A549 (cell line): ENCODE results near the gene TBC1D14.

Experiments used
- HDAC2 ChIP-seq: fragments of 200-600 bp; sonication (generic); IDR thresholded peaks from 2 replicates; pipeline ENCODE4 v1.6.1; 2016
- POLR2A ChIP-seq: IDR thresholded peaks from 2 replicates; pipeline ENCODE4 v1.6.1; 2012; ENCODE audit warnings: mild to moderate bottlenecking, low read length
- SMC3 ChIP-seq: fragments of >200 bp; sonication (Bioruptor Twin); formaldehyde crosslinking; IDR thresholded peaks from 3 replicates; pipeline ENCODE4 v1.6.1; 2018; ENCODE audit warnings: inconsistent platforms
- TF ChIP-seq, protein P1 (sequence below): fragments of >200 bp; sonication (Bioruptor Twin); formaldehyde crosslinking; IDR thresholded peaks from 3 replicates; pipeline ENCODE4 v1.5.1; 2016
- TF ChIP-seq, protein P2 (sequence below): fragments of 200-600 bp; sonication (generic); IDR thresholded peaks from 2 replicates; pipeline ENCODE4 v1.6.1; 2016; ENCODE audit warnings: antibody characterized with exemption, mild to moderate bottlenecking, moderate library complexity
- TF ChIP-seq, protein P3 (sequence below): fragments of 450-650 bp; IDR thresholded peaks from 2 replicates; pipeline ENCODE4 v1.6.1; 2014; ENCODE audit warnings: antibody characterized with exemption
- TF ChIP-seq, protein P4 (sequence below): IDR thresholded peaks from 2 replicates; pipeline ENCODE4 v1.6.1; 2012

DNA sequence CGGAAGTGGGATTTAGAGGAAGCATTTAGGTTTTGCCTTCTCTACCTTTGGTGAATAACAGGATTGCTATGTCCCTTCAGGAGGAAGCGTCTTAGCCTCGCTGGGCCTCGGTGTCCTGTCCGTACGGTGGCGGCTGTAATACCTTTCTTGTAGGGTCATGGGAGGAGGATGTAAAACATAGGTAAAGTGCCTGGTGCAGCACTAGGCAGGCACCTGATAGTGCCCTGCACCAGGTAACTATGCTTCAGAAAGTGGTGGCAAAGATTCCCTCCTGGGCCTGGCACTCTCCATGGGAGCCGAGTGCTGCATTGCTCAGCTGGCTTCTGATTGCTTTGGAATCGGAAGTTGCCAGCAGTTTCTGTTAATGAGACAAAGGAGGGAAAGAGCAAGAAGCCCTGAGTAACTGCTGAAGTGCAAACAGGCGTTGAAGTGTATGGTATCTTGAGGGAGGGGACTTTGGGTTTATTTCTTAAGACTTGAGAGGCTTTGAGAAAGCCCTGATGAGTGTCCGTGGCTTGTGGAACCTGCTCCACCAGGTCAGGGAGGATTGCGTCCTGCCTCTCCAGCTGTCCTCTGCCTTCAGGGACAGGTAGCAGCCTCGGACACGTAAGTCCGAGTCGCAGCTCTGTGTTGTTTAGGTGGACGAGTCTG lies 45.8 kb downstream of the TBC1D14 start:
- TF ChIP-seq, protein P1, sequence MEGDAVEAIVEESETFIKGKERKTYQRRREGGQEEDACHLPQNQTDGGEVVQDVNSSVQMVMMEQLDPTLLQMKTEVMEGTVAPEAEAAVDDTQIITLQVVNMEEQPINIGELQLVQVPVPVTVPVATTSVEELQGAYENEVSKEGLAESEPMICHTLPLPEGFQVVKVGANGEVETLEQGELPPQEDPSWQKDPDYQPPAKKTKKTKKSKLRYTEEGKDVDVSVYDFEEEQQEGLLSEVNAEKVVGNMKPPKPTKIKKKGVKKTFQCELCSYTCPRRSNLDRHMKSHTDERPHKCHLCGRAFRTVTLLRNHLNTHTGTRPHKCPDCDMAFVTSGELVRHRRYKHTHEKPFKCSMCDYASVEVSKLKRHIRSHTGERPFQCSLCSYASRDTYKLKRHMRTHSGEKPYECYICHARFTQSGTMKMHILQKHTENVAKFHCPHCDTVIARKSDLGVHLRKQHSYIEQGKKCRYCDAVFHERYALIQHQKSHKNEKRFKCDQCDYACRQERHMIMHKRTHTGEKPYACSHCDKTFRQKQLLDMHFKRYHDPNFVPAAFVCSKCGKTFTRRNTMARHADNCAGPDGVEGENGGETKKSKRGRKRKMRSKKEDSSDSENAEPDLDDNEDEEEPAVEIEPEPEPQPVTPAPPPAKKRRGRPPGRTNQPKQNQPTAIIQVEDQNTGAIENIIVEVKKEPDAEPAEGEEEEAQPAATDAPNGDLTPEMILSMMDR, result no peak
- TF ChIP-seq, protein P2, sequence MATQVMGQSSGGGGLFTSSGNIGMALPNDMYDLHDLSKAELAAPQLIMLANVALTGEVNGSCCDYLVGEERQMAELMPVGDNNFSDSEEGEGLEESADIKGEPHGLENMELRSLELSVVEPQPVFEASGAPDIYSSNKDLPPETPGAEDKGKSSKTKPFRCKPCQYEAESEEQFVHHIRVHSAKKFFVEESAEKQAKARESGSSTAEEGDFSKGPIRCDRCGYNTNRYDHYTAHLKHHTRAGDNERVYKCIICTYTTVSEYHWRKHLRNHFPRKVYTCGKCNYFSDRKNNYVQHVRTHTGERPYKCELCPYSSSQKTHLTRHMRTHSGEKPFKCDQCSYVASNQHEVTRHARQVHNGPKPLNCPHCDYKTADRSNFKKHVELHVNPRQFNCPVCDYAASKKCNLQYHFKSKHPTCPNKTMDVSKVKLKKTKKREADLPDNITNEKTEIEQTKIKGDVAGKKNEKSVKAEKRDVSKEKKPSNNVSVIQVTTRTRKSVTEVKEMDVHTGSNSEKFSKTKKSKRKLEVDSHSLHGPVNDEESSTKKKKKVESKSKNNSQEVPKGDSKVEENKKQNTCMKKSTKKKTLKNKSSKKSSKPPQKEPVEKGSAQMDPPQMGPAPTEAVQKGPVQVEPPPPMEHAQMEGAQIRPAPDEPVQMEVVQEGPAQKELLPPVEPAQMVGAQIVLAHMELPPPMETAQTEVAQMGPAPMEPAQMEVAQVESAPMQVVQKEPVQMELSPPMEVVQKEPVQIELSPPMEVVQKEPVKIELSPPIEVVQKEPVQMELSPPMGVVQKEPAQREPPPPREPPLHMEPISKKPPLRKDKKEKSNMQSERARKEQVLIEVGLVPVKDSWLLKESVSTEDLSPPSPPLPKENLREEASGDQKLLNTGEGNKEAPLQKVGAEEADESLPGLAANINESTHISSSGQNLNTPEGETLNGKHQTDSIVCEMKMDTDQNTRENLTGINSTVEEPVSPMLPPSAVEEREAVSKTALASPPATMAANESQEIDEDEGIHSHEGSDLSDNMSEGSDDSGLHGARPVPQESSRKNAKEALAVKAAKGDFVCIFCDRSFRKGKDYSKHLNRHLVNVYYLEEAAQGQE, result no peak
- TF ChIP-seq, protein P3, sequence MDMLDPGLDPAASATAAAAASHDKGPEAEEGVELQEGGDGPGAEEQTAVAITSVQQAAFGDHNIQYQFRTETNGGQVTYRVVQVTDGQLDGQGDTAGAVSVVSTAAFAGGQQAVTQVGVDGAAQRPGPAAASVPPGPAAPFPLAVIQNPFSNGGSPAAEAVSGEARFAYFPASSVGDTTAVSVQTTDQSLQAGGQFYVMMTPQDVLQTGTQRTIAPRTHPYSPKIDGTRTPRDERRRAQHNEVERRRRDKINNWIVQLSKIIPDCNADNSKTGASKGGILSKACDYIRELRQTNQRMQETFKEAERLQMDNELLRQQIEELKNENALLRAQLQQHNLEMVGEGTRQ, result no peak
- no peak for TF ChIP-seq HDAC2
- TF ChIP-seq SMC3, result no peak
- no peak for TF ChIP-seq POLR2A
- TF ChIP-seq, protein P4, sequence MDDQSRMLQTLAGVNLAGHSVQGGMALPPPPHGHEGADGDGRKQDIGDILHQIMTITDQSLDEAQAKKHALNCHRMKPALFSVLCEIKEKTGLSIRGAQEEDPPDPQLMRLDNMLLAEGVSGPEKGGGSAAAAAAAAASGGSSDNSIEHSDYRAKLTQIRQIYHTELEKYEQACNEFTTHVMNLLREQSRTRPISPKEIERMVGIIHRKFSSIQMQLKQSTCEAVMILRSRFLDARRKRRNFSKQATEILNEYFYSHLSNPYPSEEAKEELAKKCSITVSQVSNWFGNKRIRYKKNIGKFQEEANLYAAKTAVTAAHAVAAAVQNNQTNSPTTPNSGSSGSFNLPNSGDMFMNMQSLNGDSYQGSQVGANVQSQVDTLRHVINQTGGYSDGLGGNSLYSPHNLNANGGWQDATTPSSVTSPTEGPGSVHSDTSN, result no peak
